Measurements from ENCODE around the gene CYP2S1. TPM values are rescaled to one million over a fixed set of nuclear protein-coding genes. Genes with fewer than 3 reads are reported as not detected.
A peak's percentile ranks its signal among the peaks of the same experiment; 100 is the strongest.
"Not testable (repeated sequence)": the region's sequence is repeated elsewhere in the genome, so short reads cannot be mapped to it uniquely, and the experiment has no call there.

CYP2S1 gene
- total RNA-seq, 1 donor from 2014 or later: 0.56 TPM

- ATAC-seq (ENCODE audit: poor library complexity): no peak
- intact Hi-C loops (cut with DNase I): no loop called here
Measured at GRCh38 chr19:41221514-41222205, 28.6 kb downstream of the CYP2S1 start.

GRCh38 chr19:41222240-41222639, 29.2 kb downstream of the CYP2S1 start:
- ATAC-seq (ENCODE audit: poor library complexity) (no peak), DNase-seq (no peak)

More at GRCh38 chr19:41221514-41222205, 28.6 kb downstream of the CYP2S1 start:
- no peak for DNase-seq

GRCh38 chr19:41223431-41224234, 30.6 kb downstream of the CYP2S1 start:
- no peak for ATAC-seq (ENCODE audit: poor library complexity)
- no peak for DNase-seq
- intact Hi-C loops (cut with DNase I): no loop called here

More at GRCh38 chr19:41222240-41222639, 29.2 kb downstream of the CYP2S1 start:
- intact Hi-C loops (cut with DNase I): no loop called here

- intact Hi-C loops (cut with DNase I): no loop called here
- DNase-seq (no peak), ATAC-seq (ENCODE audit: poor library complexity) (no peak)
Measured at GRCh38 chr19:41224632-41225031, 31.6 kb downstream of the CYP2S1 start.

GRCh38 chr19:41225238-41226052, 32.4 kb downstream of the CYP2S1 start:
- DNase-seq: no peak
- intact Hi-C loops (cut with DNase I): no loop called here
- ATAC-seq (ENCODE audit: poor library complexity): peak; percentile 57

GRCh38 chr19:41226053-41226873, 33.2 kb downstream of the CYP2S1 start:
- DNase-seq: peak; percentile 74
- intact Hi-C loops (cut with DNase I): no loop called here
- peak; percentile 83 for ATAC-seq (ENCODE audit: poor library complexity)

- no peak for ATAC-seq (ENCODE audit: poor library complexity)
- intact Hi-C loops (cut with DNase I): no loop called here
- DNase-seq: no peak
Measured at GRCh38 chr19:41226874-41227390, 33.9 kb downstream of the CYP2S1 start.

- intact Hi-C loops (cut with DNase I): no loop called here
- no peak for DNase-seq
- no peak for ATAC-seq (ENCODE audit: poor library complexity)
Measured at GRCh38 chr19:41228486-41228885, 35.5 kb downstream of the CYP2S1 start.

GRCh38 chr19:41229338-41229737, 36.3 kb downstream of the CYP2S1 start:
- ATAC-seq (ENCODE audit: poor library complexity); DNase-seq; intact Hi-C loops (cut with DNase I): not testable (repeated sequence)

GRCh38 chr19:41230067-41230857, 37.2 kb downstream of the CYP2S1 start:
- intact Hi-C loops (cut with DNase I): no loop called here
- DNase-seq (no peak), ATAC-seq (ENCODE audit: poor library complexity) (no peak)

- intact Hi-C loops (cut with DNase I): no loop called here
- DNase-seq: no peak
- no peak for ATAC-seq (ENCODE audit: poor library complexity)
Measured at GRCh38 chr19:41232686-41233085, 39.7 kb downstream of the CYP2S1 start.

GRCh38 chr19:41233748-41234240, 40.8 kb downstream of the CYP2S1 start:
- ATAC-seq (ENCODE audit: poor library complexity) (peak; percentile 74), DNase-seq (peak; percentile 51)
- intact Hi-C loops (cut with DNase I): no loop called here

GRCh38 chr19:41234512-41235168, 41.6 kb downstream of the CYP2S1 start:
- no peak for DNase-seq
- intact Hi-C loops (cut with DNase I): no loop called here
- ATAC-seq (ENCODE audit: poor library complexity): no peak

- intact Hi-C loops (cut with DNase I): no loop called here
- ATAC-seq (ENCODE audit: poor library complexity): no peak
- no peak for DNase-seq
Measured at GRCh38 chr19:41235480-41235879, 42.5 kb downstream of the CYP2S1 start.

- intact Hi-C loops (cut with DNase I): no loop called here
- ATAC-seq (ENCODE audit: poor library complexity) (peak; percentile 8), DNase-seq (no peak)
Measured at GRCh38 chr19:41238244-41238643, 45.2 kb downstream of the CYP2S1 start.

- no peak for DNase-seq
- no peak for ATAC-seq (ENCODE audit: poor library complexity)
Measured at GRCh38 chr19:41239363-41239762, 46.3 kb downstream of the CYP2S1 start.

More at GRCh38 chr19:41239363-41239762, 46.3 kb downstream of the CYP2S1 start:
- intact Hi-C loops (cut with DNase I): no loop called here
